Activated CD8-positive, alpha-beta memory T cell treated with anti-CD3 and anti-CD28 coated beads for 24 hours (primary cell): Measurements from ENCODE around the gene SLC25A24.
"Not testable (repeated sequence)": the region's sequence is repeated elsewhere in the genome, so short reads cannot be mapped to it uniquely, and the experiment has no call there.

ENCODE experiments used
- DNase-seq: peaks from one replicate; pipeline ENCODE4 v3.0.0-alpha.2; 2020

Gene SLC25A24

GRCh38 chr1:108131281-108131680 lies 68.9 kb downstream of the SLC25A24 start:
- not testable (repeated sequence) for DNase-seq

GRCh38 chr1:108130794-108131193 lies 69.3 kb downstream of the SLC25A24 start:
- DNase-seq = no peak

GRCh38 chr1:108129999-108130398 lies 70.1 kb downstream of the SLC25A24 start:
- DNase-seq = no peak

- DNase-seq = peak; percentile 82
Observed at GRCh38 chr1:108125312-108126138, 74.6 kb downstream of the SLC25A24 start.

- DNase-seq = no peak
Observed at GRCh38 chr1:108124622-108125311, 75.4 kb downstream of the SLC25A24 start.

- DNase-seq = no peak
Observed at GRCh38 chr1:108124023-108124422, 76.1 kb downstream of the SLC25A24 start.

- no peak for DNase-seq
Observed at GRCh38 chr1:108121358-108122143, 78.6 kb downstream of the SLC25A24 start.

GRCh38 chr1:108120163-108120562 lies 80.0 kb downstream of the SLC25A24 start:
- DNase-seq = no peak

GRCh38 chr1:108119500-108119899 lies 80.6 kb downstream of the SLC25A24 start:
- no peak for DNase-seq

- no peak for DNase-seq
Observed at GRCh38 chr1:108117945-108118902, 81.9 kb downstream of the SLC25A24 start.

GRCh38 chr1:108117237-108117636 lies 82.9 kb downstream of the SLC25A24 start:
- DNase-seq = no peak

GRCh38 chr1:108114033-108114599 lies 86.0 kb downstream of the SLC25A24 start:
- DNase-seq = no peak

- no peak for DNase-seq
Observed at GRCh38 chr1:108113496-108113895, 86.6 kb downstream of the SLC25A24 start.

GRCh38 chr1:108109295-108109973 lies 90.7 kb downstream of the SLC25A24 start:
- no peak for DNase-seq

GRCh38 chr1:108108119-108108518 lies 92.0 kb downstream of the SLC25A24 start:
- DNase-seq = no peak

GRCh38 chr1:108107658-108108057 lies 92.5 kb downstream of the SLC25A24 start:
- DNase-seq = no peak

GRCh38 chr1:108106775-108107174 lies 93.4 kb downstream of the SLC25A24 start:
- no peak for DNase-seq

- no peak for DNase-seq
Observed at GRCh38 chr1:108100148-108100547, 100.0 kb downstream of the SLC25A24 start.

GRCh38 chr1:108097018-108097417 lies 103.1 kb downstream of the SLC25A24 start:
- DNase-seq = no peak

GRCh38 chr1:108096089-108096488 lies 104.1 kb downstream of the SLC25A24 start:
- DNase-seq = no peak

- DNase-seq = no peak
Observed at GRCh38 chr1:108089477-108089876, 110.7 kb downstream of the SLC25A24 start.
